NCI-H524 treated with DMSO at 0.1 percent for 48 hours (cell line): ENCODE measurements around the gene BHMT2.

Experiments
- DNase-seq: peaks from one replicate; lab custom pipeline; 2025; lab: John Stamatoyannopoulos, UW

Gene BHMT2

GRCh38 chr5:79062436-79062835, 7.1 kb upstream of the BHMT2 start:
- DNase-seq: no peak

- no peak for DNase-seq
Observed at GRCh38 chr5:79070350-79070667, 742 bp downstream of the BHMT2 start.

- no peak for DNase-seq
Observed at GRCh38 chr5:79074641-79075040, 5.1 kb downstream of the BHMT2 start.

GRCh38 chr5:79075646-79076426, 6.3 kb downstream of the BHMT2 start:
- no peak for DNase-seq

- no peak for DNase-seq
Observed at GRCh38 chr5:79076819-79077218, 7.3 kb downstream of the BHMT2 start.

- DNase-seq: no peak
Observed at GRCh38 chr5:79077680-79078365, 8.3 kb downstream of the BHMT2 start.

GRCh38 chr5:79080804-79081203, 11.2 kb downstream of the BHMT2 start:
- DNase-seq: no peak

- DNase-seq: no peak
Observed at GRCh38 chr5:79081779-79082178, 12.2 kb downstream of the BHMT2 start.

- no peak for DNase-seq
Observed at GRCh38 chr5:79086116-79086515, 16.5 kb downstream of the BHMT2 start.

- DNase-seq: no peak
Observed at GRCh38 chr5:79088507-79088906, 18.9 kb downstream of the BHMT2 start.

- DNase-seq: no peak
Observed at GRCh38 chr5:79091064-79091463, 21.5 kb downstream of the BHMT2 start.

- DNase-seq: peak; percentile 79
Observed at GRCh38 chr5:79093762-79094161, 24.2 kb downstream of the BHMT2 start.

GRCh38 chr5:79105868-79106267, 36.3 kb downstream of the BHMT2 start:
- no peak for DNase-seq

- DNase-seq: no peak
Observed at GRCh38 chr5:79107020-79107796, 37.6 kb downstream of the BHMT2 start.

- no peak for DNase-seq
Observed at GRCh38 chr5:79108086-79108485, 38.5 kb downstream of the BHMT2 start.

- no peak for DNase-seq
Observed at GRCh38 chr5:79108792-79109191, 39.2 kb downstream of the BHMT2 start.

- DNase-seq: no peak
Observed at GRCh38 chr5:79109527-79110492, 40.2 kb downstream of the BHMT2 start.

GRCh38 chr5:79111387-79111959, 41.9 kb downstream of the BHMT2 start, which contains the start of gene BHMT:
BHMT (plus strand) TSS chr5:79111809; CDS start chr5:79111886, 77 bp downstream.
- no peak for DNase-seq

GRCh38 chr5:79111960-79112702, 42.6 kb downstream of the BHMT2 start:
- DNase-seq: no peak

GRCh38 chr5:79112703-79113058, 43.1 kb downstream of the BHMT2 start:
- DNase-seq: no peak

- no peak for DNase-seq
Observed at GRCh38 chr5:79119486-79119885, 49.9 kb downstream of the BHMT2 start.
